ENCODE results near the gene SCARB2.

- TF ChIP-seq EZH2 (IDR thresholded peaks at IDR 0.05; ENCODE audit: borderline replicate concordance, low read depth, low read length, severe bottlenecking) (no peak), CTCF (IDR thresholded peaks at IDR 0.05; ENCODE audit: borderline replicate concordance, extremely low read depth, low read length, poor library complexity, severe bottlenecking) (no peak)
Measured at GRCh38 chr4:76194325-76194724, 19.3 kb downstream of the SCARB2 start.
